HG03442 (cell line): ENCODE data around the gene IFITM1.
"Not testable (repeated sequence)": the region's sequence is repeated elsewhere in the genome, so short reads cannot be mapped to it uniquely, and the experiment has no call there.

ENCODE experiments used
- ATAC-seq: cut with Tn5 transposase; IDR thresholded peaks from one replicate; pipeline ENCODE4 v1.9.1; 2021; ENCODE audit warnings: mild to moderate bottlenecking, moderate library complexity; ENCODE audit not compliant: unreplicated experiment

IFITM1 gene

DNA sequence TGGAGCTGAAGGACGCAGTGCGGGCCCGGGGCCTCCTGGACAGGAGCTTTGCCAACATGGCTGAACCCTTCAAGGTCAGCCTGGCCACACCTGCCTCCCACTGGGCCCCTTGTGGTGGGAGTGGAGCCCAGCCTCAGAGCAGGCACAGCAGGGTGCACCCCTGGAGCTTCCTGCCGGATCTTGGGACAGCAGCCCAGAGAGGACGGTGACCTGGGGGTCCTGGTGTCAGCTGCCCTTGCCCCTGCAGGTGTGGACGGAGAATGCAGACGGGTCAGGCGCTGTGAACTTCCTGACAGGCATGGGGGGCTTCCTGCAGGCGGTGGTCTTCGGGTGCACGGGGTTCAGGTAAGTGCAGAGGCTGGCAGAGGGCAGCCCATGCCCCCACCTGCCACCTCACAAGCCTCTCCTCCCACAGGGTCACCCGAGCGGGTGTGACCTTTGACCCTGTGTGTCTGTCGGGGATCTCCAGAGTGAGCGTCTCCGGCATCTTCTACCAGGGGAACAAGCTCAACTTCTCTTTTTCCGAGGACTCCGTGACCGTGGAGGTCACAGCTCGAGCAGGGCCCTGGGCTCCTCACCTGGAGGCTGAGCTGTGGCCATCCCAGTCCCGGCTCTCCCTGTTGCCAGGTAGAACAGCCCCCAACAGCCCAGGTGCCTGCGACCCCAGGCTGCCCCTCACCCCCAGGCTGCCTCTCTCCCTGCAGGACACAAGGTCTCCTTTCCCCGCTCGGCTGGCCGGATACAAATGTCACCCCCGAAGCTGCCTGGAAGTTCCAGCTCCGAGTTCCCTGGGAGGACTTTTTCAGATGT, 19.8 kb upstream of the IFITM1 start:
- ATAC-seq, result no peak

DNA sequence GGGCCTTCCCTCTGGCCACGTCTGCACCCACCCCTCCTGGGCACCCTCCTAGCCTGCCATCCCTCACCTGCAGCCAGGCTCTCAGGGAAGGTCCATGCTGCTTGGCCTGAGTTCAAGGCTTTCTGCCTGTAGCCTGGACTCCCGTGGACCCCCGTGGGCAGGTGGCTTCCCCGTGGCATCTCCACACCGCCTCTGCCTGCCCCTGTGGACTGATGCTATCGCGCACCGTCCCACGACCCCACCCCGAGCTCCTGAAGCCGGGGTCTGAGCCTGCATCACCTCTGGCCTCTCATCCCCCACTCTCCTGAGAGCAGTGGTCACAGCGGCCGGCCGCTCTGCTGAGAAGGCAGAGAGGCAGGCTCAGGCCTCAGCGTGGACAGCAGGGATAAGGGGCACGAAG, 19.1 kb upstream of the IFITM1 start:
- ATAC-seq, result no peak

DNA sequence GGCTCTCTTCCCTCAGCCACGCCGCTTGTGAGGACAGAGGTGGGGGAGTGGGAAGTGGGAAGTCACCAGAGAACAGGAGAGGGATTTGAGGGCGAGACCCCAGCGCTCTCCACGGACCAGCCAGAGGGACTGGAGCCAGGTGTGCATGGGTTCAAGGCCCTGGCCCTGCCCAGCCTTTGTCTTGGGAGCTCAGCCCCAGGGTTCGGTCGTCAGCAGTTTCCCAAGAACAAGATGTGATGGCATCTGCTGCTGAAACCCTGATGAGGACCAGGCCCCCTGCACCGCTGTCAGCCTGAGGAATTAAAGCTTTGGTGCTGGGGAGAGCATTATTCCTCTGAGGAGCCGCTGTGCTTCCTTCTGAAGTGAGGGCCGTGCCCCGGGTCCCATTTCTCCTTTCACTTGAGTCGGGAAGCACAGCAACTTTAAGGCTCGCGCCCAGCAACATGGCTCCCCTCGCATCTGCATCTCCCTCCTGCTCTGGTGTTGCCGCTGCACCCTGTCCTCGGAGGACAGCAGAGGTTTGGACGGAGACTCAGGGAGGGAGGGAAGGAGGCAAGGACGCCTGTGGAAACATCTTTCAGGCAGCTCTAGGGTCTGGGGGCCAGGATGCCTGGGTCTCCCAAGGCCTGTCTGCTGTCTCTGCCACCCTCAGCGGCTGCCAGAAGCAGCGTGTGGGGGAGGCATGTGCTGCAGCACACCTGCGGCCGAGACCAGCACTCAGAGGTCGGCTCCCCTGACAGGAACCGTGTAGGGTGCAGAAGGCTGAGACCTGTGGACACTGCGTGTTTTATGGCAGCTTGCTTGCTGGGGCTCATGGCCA, 18.3 kb upstream of the IFITM1 start:
- no peak for ATAC-seq

DNA sequence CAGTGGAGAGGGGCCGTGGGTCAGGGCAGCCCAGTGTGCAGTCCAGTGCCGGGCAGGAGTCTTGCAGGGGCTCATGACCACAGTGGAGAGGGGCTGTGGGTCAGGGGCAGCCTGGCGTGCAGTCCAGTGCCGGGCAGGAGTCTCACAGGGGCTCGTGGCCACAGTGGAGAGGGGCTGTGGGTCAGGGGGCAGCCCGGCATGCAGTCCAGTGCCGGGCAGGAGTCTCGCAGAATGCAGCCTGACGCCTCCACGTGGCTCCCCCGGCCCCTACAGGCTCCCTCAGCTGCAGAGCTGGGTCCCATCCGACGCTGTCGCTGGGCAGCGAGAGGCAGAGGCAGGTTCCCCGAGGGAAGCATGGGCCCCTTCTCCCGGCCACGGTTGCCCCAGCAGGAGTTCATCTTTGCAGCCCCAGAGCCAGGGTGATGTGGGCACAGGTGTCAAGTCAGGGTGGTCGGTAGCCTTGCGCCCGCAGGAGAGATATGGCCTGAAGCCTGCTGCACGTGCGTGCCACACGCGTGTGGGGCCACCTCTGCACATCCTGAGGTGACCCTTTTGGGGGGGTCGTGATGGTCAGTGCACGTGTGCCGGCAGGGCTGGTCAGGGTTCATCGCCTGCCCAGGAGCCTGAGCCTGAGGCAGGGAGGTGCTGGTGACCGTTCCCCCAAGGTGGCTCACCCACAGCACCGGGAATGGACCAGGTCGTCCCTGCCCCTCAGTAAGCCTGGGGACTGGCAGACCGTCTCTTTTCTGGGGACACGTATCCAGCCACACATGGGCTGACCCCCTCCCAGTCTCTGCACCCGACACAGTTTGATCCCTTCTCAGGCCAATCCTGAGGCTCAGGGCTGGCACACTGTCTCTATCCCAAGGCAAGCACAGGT, 17.4 kb upstream of the IFITM1 start:
- ATAC-seq, result no peak

DNA sequence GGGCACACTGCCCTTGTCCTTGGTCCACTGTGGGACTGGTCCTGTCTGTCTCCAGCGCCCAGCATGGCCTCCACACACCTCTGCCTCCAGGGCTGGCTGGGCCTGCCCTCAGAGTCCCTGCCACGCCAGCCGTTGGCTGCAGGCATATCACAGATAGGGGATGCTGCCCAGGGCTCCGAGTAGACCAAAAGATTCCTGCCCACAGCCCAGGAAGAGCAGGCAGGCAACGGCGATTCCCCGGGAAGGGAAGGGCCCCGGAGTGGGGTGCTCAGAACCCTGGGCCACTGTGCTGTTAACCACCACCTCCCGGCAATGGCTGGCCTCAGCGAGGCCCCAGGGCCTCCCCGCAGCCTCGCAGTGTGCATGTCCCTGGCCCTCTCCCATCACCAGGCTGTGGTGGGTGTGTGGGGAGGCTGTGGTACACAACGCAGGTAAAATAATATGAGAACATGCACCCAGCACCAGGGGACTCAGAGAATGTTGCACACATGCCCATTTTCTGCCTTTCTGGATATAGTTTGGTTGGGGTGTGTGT, 16.7 kb upstream of the IFITM1 start:
- ATAC-seq, result no peak

DNA sequence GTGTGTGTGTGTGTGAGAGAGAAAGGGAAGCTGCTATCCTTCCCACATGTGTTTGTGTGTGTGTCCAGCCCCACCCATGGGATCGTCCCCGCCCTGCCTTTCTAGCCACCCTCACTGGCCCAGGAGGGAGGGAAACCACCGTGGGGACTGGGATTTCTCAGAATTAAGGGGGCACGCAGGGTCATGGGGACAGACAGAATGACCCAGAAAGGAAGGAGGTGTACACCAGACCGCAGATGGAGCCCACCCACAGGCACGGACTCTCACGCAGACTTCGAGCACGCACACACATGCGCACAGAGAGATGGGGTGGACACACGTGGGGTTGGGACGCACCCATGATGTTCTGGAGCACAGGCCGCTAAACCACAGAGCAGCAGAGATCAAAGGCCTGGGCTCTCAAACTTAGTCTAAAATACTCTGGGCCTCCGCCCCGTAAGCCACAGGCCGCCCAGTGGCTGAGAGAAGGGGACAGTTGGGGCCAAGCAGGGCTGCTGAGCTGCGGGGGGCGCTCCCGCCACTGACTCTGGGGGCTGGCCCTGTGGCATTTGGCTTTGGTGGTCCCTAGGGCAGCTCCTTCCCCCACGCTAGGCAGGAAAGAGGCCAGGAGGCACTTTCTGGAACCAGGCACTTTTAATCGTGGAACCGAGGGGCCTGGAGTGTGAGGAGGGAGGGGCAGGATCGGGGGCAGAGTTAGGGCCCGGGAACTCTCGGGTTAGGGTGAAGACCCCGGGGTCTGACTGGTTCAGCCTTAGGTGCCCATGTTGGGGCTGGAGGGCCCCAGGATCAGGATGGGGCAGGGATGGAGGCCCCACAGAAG, 16.0 kb upstream of the IFITM1 start:
- ATAC-seq, result no peak

DNA sequence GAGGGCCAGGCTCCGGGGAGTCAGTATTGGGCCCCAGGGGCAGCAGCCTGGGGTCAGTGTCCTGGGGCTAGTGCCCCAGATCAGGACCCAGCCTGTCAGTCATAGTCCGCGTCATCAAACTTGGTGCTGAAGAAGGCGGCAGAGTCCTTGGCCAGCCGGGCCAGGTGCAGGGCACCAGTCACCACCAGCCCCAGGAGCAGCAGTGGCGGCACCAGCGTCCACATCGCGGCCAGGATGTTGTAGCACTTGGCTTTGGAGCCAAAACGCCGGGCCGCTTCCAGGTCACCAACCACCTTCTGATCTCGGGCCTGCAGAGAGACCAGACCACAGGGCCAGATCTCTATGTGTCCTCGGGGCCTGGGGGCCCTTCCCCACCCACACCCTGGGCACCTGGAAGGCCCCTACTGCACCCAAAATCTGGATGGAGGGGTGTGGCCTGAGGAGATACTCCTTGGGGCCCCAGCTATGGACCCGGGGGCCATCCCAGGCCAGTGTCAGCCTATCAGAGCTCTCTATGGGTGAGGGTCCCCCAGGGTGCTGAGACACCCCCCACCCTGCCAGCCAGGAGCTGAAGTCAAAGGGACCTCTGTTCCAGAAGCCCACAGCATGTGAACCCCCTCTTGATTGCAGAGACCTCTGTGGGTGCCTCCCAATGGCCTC, 15.3 kb upstream of the IFITM1 start:
- ATAC-seq, result no peak

DNA sequence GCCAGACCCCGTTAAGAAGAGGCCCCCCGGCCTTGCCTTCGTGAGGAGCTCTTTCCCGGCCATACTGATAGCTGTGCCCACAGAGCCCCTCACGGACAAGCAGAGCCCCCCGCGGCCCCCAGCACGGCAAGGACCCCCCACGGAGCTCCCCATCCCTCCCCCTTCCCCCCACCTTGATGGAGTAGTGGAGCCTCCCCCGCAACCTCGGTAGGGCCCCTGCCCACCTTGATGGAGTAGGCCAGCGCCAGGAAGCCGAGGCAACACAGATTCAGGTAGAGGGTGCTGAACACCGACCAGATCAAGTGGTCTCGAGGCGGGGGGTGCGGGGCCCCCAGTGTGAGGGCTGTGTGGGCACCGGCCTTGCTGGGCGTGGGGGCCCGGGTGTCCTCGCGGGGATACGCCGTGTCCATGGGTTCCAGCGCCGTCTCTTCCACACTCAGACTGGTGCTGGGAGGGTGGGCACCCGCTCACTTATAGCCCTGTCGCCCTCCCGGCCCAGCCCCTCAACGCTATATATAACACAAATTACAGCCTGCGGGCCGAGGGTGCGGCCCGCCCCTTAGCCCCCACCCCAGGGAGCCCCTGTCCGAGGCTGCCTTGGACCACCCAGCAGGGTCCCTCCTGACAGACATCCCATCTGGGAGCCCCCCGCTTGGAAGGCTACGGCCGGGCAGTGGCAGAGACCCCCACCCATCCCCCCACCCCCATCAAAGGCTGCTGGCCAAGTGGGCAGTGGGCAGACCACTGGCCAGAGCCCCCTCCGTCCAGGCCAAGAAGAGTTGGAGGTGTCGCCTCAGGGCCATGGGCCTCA, 14.6 kb upstream of the IFITM1 start, which contains the start of gene IFITM5:
Gene IFITM5 (minus strand): TSS at position 446 of the 811 bp plus-strand sequence. CDS start 36 bp downstream, at position 410.
- no peak for ATAC-seq

DNA sequence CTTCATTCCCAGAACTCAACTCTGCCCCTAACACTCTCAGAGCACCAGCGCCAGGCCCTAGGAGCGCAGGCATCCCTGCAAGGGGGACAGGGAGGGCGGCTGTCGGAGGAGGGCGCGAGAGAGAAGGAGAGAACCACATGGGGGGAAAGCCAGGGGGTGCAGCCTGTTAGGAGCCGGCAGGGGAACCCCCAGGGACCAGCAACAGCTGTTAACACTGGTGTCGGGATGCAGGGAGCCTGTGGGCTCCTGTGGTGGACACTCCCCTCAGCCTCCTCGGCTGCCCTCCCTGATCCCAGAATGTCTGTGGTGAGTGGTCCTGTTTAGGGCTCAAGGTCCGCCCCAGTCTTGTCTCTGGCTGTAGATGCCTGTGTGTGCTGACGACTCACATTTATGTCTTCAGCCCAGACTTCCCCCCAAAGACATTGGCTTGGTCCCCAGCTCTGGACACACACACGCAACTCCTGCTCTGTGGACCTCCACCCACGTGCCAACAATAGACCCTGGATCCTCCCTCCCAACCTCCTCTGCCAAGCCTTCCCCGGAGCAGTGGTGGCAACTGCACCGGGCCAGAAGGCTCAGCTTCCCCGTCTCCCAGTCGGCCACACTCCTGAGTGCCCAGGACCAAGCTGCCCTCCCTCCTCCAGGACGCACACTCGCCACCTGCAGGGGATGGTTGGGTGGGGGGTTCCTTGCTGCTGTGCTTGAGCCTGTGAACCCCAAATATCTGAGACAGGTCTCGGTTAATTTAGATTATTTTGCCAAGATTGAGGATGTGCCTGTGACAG, 13.7 kb upstream of the IFITM1 start:
- no peak for ATAC-seq

DNA sequence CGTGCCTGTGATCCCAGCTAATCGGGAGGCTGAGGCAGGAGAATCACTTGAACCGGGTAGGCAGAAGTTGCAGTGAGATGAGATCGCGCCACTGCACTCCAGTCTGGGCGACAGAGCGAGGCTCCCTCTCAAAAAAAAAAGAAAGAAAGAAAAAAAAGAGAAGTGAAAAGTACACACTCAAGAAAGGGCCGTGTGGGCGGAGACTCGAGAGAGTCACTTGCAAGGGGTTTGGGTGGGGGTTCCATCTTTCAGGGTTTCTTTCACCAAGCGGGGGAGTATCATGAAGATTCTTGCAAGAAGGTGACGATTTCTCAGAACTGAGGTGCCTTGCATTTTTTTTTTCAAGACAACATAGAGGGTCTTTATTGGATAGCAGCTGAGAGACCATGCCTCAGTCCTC, 10.5 kb upstream of the IFITM1 start:
- no peak for ATAC-seq

DNA sequence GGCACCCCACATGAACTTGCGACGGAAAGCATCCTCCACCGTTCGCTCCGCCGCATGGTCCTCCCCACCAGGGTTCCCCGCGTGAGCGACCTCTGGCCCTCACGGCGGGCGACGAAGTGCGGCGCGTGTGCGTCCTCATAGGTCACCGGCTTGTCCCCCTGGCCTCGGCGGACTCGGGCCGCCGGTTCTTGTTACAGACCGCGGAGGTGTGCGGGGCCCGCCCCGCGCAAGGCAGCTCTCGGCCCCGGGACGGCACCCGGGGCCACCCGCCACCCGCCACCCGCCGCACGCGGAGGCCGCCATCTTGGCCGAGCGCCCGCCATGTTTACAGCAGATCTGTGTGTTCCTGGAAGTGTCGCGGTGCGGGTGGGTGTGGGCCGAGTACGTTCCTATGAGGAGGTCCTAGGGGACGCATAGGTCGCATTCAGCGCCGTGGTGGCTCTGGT, 9.8 kb upstream of the IFITM1 start:
- no peak for ATAC-seq

DNA sequence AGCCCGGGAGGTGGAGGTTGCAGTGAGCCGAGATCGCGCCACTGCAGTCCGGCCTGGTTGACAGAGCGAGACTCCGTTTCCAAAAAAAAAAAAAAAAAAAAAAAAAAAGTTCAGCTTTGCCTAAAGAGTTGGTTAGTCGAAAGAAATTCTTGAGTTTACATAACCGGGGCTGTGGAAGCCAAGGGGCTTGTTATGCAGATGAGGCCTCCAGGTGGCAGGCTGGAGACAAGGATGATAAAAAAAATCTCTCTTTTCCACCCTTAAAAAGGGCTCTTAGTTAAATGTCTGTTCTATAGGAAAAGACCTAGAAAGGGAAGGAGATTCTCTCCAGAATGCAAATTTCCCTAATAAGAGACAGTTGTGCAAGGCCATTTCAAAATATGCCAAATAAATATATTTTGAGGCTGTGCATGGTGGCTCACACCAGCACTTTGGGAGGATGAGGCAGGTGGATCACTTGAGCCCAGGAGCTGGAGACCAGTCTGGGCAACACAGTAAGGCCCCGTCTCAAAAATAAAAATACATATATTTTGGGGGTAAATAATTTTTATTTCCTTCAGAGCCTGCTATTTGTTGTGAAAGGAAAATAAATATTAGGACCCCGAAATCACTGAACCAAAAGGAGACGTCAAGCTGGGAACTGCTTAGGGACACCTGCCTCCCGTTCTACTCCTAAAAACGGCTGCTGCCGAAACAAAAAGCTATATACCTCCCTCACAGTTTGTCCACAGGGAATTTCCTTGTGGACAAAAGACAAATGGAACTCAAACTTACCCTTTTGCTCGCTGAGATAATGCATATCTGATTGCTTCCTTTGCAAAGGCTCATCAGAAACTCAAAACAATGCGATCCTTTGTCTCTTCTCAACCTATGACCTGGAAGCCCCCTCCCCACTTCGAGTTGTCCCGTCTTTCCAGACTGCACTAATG, 8.7 kb upstream of the IFITM1 start:
- no peak for ATAC-seq

DNA sequence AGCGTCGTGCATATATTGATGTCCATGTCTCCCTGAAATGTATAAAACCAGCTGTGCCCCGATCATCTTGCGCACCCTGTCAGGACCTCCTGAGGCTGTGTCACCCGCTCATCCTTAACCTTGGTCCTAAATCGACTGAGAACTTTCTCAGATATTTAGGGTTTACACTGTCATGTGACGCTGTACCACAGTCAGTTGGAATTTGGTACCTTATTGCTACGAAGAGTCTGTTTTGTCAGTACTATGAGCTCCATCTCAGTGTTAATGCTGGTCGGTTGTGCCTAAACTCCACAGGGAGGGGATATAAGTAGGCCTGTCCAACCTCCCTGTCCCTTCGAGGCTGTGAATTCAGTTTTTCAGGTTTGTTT, 8.0 kb upstream of the IFITM1 start:
- no peak for ATAC-seq

DNA sequence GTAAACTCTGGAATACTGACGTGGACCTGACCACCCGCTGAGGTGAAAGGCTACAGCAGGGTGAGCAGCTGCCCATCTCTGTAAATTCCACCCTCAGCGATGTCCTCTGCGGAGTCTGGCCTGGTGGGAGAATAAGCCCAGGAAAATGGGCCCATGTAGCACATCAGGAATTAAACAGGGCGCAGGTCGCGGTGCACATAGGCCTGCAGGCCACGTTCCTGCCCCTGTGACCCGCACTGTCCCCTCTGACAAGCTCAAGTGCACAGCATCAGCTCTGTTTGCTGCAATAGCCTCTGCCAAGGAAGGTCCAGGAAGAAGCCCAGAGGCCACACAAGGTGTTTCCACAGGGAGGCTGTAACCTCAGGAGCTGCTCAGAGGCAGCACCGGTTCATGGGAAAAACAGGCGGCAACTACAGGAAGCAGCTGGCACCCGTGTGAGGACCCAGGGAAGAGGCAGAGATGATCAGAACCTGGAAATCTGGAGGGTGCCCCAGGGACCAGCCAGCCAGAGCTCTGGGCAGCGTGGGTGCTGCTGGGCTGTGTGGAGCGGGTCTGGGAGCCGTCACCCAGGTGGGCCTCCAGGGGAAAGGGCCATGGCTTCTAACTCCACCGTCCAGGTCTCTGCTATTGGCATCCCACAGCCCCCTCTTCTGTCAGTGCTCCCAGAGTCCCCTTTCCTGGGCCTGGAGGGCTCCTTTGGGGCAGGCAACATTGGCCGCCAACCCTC, 7.0 kb upstream of the IFITM1 start:
- ATAC-seq, result no peak

DNA sequence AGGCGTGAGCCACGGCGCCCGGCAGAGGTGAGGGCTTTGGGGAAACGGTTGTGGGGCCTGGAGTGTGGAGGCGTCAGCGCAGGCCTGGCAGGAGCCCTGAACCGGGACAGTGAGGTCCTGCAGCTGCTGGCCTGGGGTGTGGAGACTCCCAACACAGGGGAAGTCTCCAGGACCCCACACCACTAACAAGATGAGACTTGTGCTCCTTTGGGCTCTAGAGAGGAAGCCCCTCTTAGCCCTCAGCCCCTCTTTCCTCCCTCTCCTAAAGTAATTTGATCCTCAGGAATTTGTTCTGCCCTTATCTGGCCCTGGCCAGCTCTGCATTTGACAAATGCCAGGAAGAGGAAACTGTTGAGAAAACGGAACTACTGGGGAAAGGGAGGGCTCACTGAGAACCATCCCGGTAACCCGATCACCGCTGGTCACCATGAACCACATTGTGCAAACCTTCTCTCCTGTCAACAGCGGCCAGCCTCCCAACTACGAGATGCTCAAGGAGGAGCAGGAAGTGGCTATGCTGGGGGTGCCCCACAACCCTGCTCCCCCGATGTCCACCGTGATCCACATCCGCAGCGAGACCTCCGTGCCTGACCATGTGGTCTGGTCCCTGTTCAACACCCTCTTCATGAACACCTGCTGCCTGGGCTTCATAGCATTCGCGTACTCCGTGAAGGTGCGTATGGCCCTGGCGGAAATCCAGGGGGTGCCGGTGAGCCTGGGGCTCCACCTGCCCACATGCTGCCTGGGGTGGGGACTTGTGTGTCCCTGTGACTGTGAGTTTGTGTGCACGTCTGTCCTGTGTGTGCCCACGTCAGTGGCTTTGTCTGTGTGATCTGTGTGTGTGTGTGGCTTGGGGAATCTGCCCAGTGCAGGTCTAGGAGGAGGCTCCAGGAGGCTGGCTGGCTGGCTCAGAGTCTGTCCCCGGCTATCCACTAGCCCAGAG, 5.8 kb upstream of the IFITM1 start, which contains the start of gene IFITM2:
Gene IFITM2 (plus strand): TSS at position 51 of the 943 bp plus-strand sequence. CDS start 377 bp downstream, at position 428.
- ATAC-seq, result not testable (repeated sequence)
